GM18870 (cell line): ENCODE results near the gene MYLK.
A peak's percentile ranks its signal among the peaks of the same experiment; 100 is the strongest.
"Not testable (repeated sequence)": the region's sequence is repeated elsewhere in the genome, so short reads cannot be mapped to it uniquely, and the experiment has no call there.

Source experiments
- ATAC-seq: cut with Tn5 transposase; IDR thresholded peaks from one replicate; pipeline ENCODE4 v1.9.1; 2021; ENCODE audit warnings: moderate library complexity; ENCODE audit not compliant: unreplicated experiment

The MYLK gene

GRCh38 chr3:123605789-123606234 lies 278.3 kb downstream of the MYLK start:
- ATAC-seq = peak; percentile 73

GRCh38 chr3:123603153-123603552 lies 281.0 kb downstream of the MYLK start:
- ATAC-seq = not testable (repeated sequence)

GRCh38 chr3:123602325-123602724 lies 281.8 kb downstream of the MYLK start:
- no peak for ATAC-seq

GRCh38 chr3:123600863-123601262 lies 283.3 kb downstream of the MYLK start:
- not testable (repeated sequence) for ATAC-seq

GRCh38 chr3:123597561-123597960 lies 286.6 kb downstream of the MYLK start:
- ATAC-seq = no peak

- no peak for ATAC-seq
Measured at GRCh38 chr3:123595396-123596180, 288.5 kb downstream of the MYLK start.

GRCh38 chr3:123593381-123593780 lies 290.8 kb downstream of the MYLK start:
- no peak for ATAC-seq

- no peak for ATAC-seq
Measured at GRCh38 chr3:123590685-123591450, 293.3 kb downstream of the MYLK start.

GRCh38 chr3:123587401-123587800 lies 296.7 kb downstream of the MYLK start:
- ATAC-seq = no peak

- ATAC-seq = no peak
Measured at GRCh38 chr3:123586968-123587367, 297.2 kb downstream of the MYLK start.

- no peak for ATAC-seq
Measured at GRCh38 chr3:123586131-123586530, 298.0 kb downstream of the MYLK start.

- ATAC-seq = peak; percentile 90
Measured at GRCh38 chr3:123584988-123585937, 298.9 kb downstream of the MYLK start, which contains the start of gene HACD2. HACD2 (minus strand) TSS chr3:123585053; CDS start chr3:123585027, 26 bp downstream.

- no peak for ATAC-seq
Measured at GRCh38 chr3:123584284-123584987, 299.7 kb downstream of the MYLK start.

GRCh38 chr3:123583561-123583960 lies 300.6 kb downstream of the MYLK start:
- no peak for ATAC-seq

GRCh38 chr3:123582315-123582714 lies 301.8 kb downstream of the MYLK start:
- ATAC-seq = no peak

GRCh38 chr3:123576122-123576521 lies 308.0 kb downstream of the MYLK start:
- no peak for ATAC-seq

GRCh38 chr3:123571973-123572365 lies 312.2 kb downstream of the MYLK start:
- no peak for ATAC-seq

- ATAC-seq = no peak
Measured at GRCh38 chr3:123571264-123571972, 312.7 kb downstream of the MYLK start.

- no peak for ATAC-seq
Measured at GRCh38 chr3:123568875-123569274, 315.3 kb downstream of the MYLK start.

GRCh38 chr3:123568034-123568433 lies 316.1 kb downstream of the MYLK start:
- no peak for ATAC-seq
